ENCODE measurements around the gene SLC5A1.
"Not testable (repeated sequence)": the region's sequence is repeated elsewhere in the genome, so short reads cannot be mapped to it uniquely, and the experiment has no call there.

GRCh38 chr22:32137731-32138324, 94.8 kb downstream of the SLC5A1 start:
- not testable (repeated sequence) for TF ChIP-seq POLR2AphosphoS5, POLR2A (IDR thresholded peaks at IDR 0.05; ENCODE audit: low read depth, low read length)

Measured in GM12892 (cell line).